HEK293 (cell line): ENCODE measurements around the gene SLC17A1.

Experiments used
- CTCF ChIA-PET: fragments of 350-600 bp; formaldehyde crosslinking; extraction: SDS; loops from one replicate; lab custom pipeline; 2021; ENCODE audit warnings: antibody characterized with exemption; lab: Yijun Ruan, JAX
- POLR2A ChIA-PET: fragments of 300-600 bp; formaldehyde crosslinking; extraction: SDS; loops from one replicate; lab custom pipeline; 2020; ENCODE audit warnings: antibody characterized with exemption, inconsistent platforms; lab: Yijun Ruan, JAX
- H3K27ac ChIP-seq: fragments of 200-500 bp; sonication (Bioruptor generic); 2 replicates; pipeline ENCODE4 v1.5.1; 2014; ENCODE audit warnings: low read depth, low read length, control low read depth, inconsistent platforms; ENCODE audit errors: extremely low read depth
- H3K36me3 ChIP-seq, 2 experiments: fragments of 200-500 bp in 1 of 2; sonication (Bioruptor generic) in 1 of 2; 1 replicate in 1 of 2; 2 replicates in 1 of 2; pipeline ENCODE4 v1.5.1; 2014 to 2017; ENCODE audit warnings: inconsistent platforms in 2 of 2, low read length in 2 of 2; ENCODE audit not compliant: control insufficient read depth in 2 of 2, insufficient read depth in 1 of 2
- H3K4me1 ChIP-seq: fragments of 200-500 bp; sonication (Bioruptor generic); 2 replicates; pipeline ENCODE4 v1.5.1; 2014; ENCODE audit warnings: mild to moderate bottlenecking, low read length, inconsistent platforms; ENCODE audit not compliant: control insufficient read depth, insufficient read depth
- H3K4me3 ChIP-seq: 2 replicates; pipeline ENCODE4 v1.5.1; 2011; ENCODE audit warnings: low read depth, mild to moderate bottlenecking, control low read depth, low read length, moderate library complexity
- H3K9me3 ChIP-seq: fragments of 200-500 bp; sonication (Bioruptor generic); 2 replicates; pipeline ENCODE4 v1.5.1; 2014; ENCODE audit warnings: low read depth, low read length, inconsistent platforms; ENCODE audit not compliant: control insufficient read depth, insufficient read depth
- FEZF1 ChIP-seq: fragments of 450-650 bp; formaldehyde crosslinking; IDR thresholded peaks from 2 replicates; pipeline ENCODE4 v1.5.1; 2016; ENCODE audit warnings: missing biosample characterization, missing genetic modification characterization
- GLIS1 ChIP-seq: fragments of 450-650 bp; formaldehyde crosslinking; IDR thresholded peaks from 2 replicates; pipeline ENCODE4 v1.5.1; 2016; ENCODE audit warnings: missing biosample characterization, missing genetic modification characterization
- IKZF3 ChIP-seq: fragments of 450-650 bp; IDR thresholded peaks from 2 replicates; pipeline ENCODE4 v1.5.0; 2018; ENCODE audit warnings: missing biosample characterization, mild to moderate bottlenecking, missing genetic modification characterization, moderate library complexity
- KLF8 ChIP-seq: fragments of 450-650 bp; formaldehyde crosslinking; IDR thresholded peaks from 2 replicates; pipeline ENCODE4 v1.5.1; 2016; ENCODE audit warnings: missing biosample characterization, missing genetic modification characterization
- MYNN ChIP-seq: fragments of 450-650 bp; formaldehyde crosslinking; IDR thresholded peaks from 2 replicates; pipeline ENCODE4 v1.5.1; 2016; ENCODE audit warnings: missing biosample characterization, missing genetic modification characterization, borderline replicate concordance
- TRIM28 ChIP-seq: IDR thresholded peaks from 2 replicates; pipeline ENCODE4 v1.6.1; 2011; ENCODE audit warnings: low read length, control low read depth, borderline replicate concordance
- ZNF133 ChIP-seq: fragments of 450-650 bp; formaldehyde crosslinking; IDR thresholded peaks from 2 replicates; pipeline ENCODE4 v1.5.1; 2016; ENCODE audit warnings: missing biosample characterization, missing genetic modification characterization
- ZNF223 ChIP-seq: fragments of 450-650 bp; formaldehyde crosslinking; IDR thresholded peaks from 2 replicates; pipeline ENCODE4 v1.5.1; 2016; ENCODE audit warnings: missing biosample characterization, missing genetic modification characterization
- ZNF239 ChIP-seq: fragments of 450-650 bp; formaldehyde crosslinking; IDR thresholded peaks from 2 replicates; pipeline ENCODE4 v1.5.1; 2016; ENCODE audit warnings: missing biosample characterization, missing genetic modification characterization
- ZNF24 ChIP-seq: fragments of 450-650 bp; formaldehyde crosslinking; IDR thresholded peaks from 2 replicates; pipeline ENCODE4 v1.5.1; 2016; ENCODE audit warnings: missing biosample characterization, missing genetic modification characterization
- ZNF292 ChIP-seq: fragments of 450-650 bp; formaldehyde crosslinking; IDR thresholded peaks from 2 replicates; pipeline ENCODE4 v1.5.1; 2016; ENCODE audit warnings: low read depth, missing biosample characterization, missing genetic modification characterization, borderline replicate concordance
- ZNF335 ChIP-seq: fragments of 450-650 bp; formaldehyde crosslinking; conservative IDR thresholded peaks from 2 replicates; pipeline ENCODE4 v1.5.1; 2016; ENCODE audit warnings: missing biosample characterization, missing genetic modification characterization
- ZNF350 ChIP-seq: fragments of 450-650 bp; formaldehyde crosslinking; IDR thresholded peaks from 2 replicates; pipeline ENCODE4 v1.5.0; 2017; ENCODE audit warnings: missing biosample characterization, mild to moderate bottlenecking, missing genetic modification characterization
- ZNF416 ChIP-seq: fragments of 450-650 bp; formaldehyde crosslinking; IDR thresholded peaks from 2 replicates; pipeline ENCODE4 v1.5.1; 2016; ENCODE audit warnings: missing biosample characterization, missing genetic modification characterization
- ZNF48 ChIP-seq: fragments of 450-650 bp; formaldehyde crosslinking; IDR thresholded peaks from 2 replicates; pipeline ENCODE4 v1.5.1; 2016; ENCODE audit warnings: missing biosample characterization, missing genetic modification characterization
- ZNF629 ChIP-seq: fragments of 450-650 bp; formaldehyde crosslinking; IDR thresholded peaks from 2 replicates; pipeline ENCODE4 v1.5.1; 2017; ENCODE audit warnings: missing biosample characterization, missing genetic modification characterization
- ZNF660 ChIP-seq: fragments of 450-650 bp; IDR thresholded peaks from 2 replicates; pipeline ENCODE4 v1.5.1; 2018; ENCODE audit warnings: missing biosample characterization, mild to moderate bottlenecking, missing genetic modification characterization
- ZNF837 ChIP-seq: fragments of 450-650 bp; formaldehyde crosslinking; IDR thresholded peaks from 2 replicates; pipeline ENCODE4 v1.5.1; 2016; ENCODE audit warnings: missing biosample characterization, missing genetic modification characterization
- TF ChIP-seq, protein P1 (sequence below): fragments of 450-650 bp; formaldehyde crosslinking; IDR thresholded peaks from 2 replicates; pipeline ENCODE4 v1.5.1; 2016; ENCODE audit warnings: missing biosample characterization, missing genetic modification characterization
- TF ChIP-seq, protein P2 (sequence below): fragments of 450-650 bp; formaldehyde crosslinking; IDR thresholded peaks from 2 replicates; pipeline ENCODE4 v1.5.1; 2017; ENCODE audit warnings: missing biosample characterization, missing genetic modification characterization
- TF ChIP-seq, protein P3 (sequence below): fragments of 450-650 bp; formaldehyde crosslinking; IDR thresholded peaks from 2 replicates; pipeline ENCODE4 v1.5.1; 2017; ENCODE audit warnings: missing biosample characterization, missing genetic modification characterization

Gene SLC17A1, protein sequence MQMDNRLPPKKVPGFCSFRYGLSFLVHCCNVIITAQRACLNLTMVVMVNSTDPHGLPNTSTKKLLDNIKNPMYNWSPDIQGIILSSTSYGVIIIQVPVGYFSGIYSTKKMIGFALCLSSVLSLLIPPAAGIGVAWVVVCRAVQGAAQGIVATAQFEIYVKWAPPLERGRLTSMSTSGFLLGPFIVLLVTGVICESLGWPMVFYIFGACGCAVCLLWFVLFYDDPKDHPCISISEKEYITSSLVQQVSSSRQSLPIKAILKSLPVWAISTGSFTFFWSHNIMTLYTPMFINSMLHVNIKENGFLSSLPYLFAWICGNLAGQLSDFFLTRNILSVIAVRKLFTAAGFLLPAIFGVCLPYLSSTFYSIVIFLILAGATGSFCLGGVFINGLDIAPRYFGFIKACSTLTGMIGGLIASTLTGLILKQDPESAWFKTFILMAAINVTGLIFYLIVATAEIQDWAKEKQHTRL

DNA sequence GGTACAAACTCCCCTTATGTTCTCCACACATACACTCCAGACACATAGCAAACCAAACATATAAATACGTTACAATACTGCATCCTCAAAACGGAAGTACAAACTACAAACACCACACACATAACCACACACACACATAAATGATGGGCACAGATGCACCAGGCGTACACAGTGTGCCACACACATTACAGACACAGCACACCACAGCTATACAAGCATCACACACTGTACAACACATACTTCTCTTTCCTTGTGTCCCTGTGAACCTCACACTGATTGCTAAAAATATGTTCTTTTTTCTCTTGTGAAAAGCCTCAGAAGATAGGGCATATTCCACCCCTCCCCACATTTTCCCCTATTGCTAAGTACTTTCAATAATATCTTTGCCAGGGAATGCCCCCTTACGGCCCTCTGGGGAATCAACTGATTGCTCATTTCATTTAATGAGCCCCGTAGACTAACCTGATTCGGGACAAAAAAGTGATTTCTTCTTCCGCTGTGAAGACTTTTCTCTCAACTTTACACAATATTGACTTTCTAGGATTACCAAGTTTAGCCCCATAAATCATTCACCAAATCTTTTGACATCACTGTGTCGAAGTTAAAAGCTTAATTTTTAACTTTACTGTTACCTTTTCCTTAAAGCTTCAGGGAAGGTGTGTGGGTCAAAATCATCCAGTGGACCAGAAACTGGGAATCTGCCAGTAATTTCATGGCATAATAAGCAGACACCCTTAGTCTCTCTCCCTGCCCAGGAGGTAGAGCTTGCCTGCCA lies at the start of gene SLC17A1:
TSS of gene SLC17A1 (minus strand) at position 521 of the 775 bp plus-strand sequence. CDS start 1,495 bp downstream, outside the sequence.
- POLR2A ChIA-PET = no interaction called here
- TF ChIP-seq ZNF24 (tag by site-specific recombination) (no peak), ZNF629 (tag by site-specific recombination) (no peak), GLIS1 (peak; percentile 50; the same call in 1 of the 2 replicates), ZNF335 (peak; percentile 36; the same call in 1 of the 2 replicates), ZNF660 (tag by site-specific recombination) (peak; percentile 56; the same call in 1 of the 2 replicates), ZNF223 (tag by site-specific recombination) (no peak), TRIM28 (no peak), ZNF239 (no peak), IKZF3 (tag by site-specific recombination) (no peak), KLF8 (no peak), ZNF292 (tag by site-specific recombination) (no peak), ZNF416 (tag by site-specific recombination) (no peak), ZNF48 (tag by site-specific recombination) (no peak), MYNN (tag by site-specific recombination) (no peak), FEZF1 (tag by site-specific recombination) (peak; percentile 41; the same call in 1 of the 2 replicates), ZNF350 (tag by site-specific recombination) (no peak), ZNF133 (tag by site-specific recombination) (no peak), ZNF837 (tag by site-specific recombination) (no peak)
- TF ChIP-seq, protein P1, sequence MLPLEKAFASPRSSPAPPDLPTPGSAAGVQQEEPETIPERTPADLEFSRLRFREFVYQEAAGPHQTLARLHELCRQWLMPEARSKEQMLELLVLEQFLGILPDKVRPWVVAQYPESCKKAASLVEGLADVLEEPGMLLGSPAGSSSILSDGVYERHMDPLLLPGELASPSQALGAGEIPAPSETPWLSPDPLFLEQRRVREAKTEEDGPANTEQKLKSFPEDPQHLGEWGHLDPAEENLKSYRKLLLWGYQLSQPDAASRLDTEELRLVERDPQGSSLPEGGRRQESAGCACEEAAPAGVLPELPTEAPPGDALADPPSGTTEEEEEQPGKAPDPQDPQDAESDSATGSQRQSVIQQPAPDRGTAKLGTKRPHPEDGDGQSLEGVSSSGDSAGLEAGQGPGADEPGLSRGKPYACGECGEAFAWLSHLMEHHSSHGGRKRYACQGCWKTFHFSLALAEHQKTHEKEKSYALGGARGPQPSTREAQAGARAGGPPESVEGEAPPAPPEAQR = no peak
- TF ChIP-seq, protein P2, sequence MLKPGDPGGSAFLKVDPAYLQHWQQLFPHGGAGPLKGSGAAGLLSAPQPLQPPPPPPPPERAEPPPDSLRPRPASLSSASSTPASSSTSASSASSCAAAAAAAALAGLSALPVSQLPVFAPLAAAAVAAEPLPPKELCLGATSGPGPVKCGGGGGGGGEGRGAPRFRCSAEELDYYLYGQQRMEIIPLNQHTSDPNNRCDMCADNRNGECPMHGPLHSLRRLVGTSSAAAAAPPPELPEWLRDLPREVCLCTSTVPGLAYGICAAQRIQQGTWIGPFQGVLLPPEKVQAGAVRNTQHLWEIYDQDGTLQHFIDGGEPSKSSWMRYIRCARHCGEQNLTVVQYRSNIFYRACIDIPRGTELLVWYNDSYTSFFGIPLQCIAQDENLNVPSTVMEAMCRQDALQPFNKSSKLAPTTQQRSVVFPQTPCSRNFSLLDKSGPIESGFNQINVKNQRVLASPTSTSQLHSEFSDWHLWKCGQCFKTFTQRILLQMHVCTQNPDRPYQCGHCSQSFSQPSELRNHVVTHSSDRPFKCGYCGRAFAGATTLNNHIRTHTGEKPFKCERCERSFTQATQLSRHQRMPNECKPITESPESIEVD (tag by site-specific recombination) = peak; percentile 67
- TF ChIP-seq, protein P3, sequence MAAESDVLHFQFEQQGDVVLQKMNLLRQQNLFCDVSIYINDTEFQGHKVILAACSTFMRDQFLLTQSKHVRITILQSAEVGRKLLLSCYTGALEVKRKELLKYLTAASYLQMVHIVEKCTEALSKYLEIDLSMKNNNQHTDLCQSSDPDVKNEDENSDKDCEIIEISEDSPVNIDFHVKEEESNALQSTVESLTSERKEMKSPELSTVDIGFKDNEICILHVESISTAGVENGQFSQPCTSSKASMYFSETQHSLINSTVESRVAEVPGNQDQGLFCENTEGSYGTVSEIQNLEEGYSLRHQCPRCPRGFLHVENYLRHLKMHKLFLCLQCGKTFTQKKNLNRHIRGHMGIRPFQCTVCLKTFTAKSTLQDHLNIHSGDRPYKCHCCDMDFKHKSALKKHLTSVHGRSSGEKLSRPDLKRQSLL (tag by site-specific recombination) = no peak
- TF ChIP-seq, all 188 proteins: peak for 5
- Histone ChIP-seq H3K4me3 (no peak within 1 kb of the TSS), H3K4me1 (0 out of 2 replicates have a peak, but pooled peaks cover 9% of the 10 kb centered on the region), H3K27ac (no peak within 1 kb of the TSS), H3K36me3 (no peaks in the 10 kb centered on the region), H3K9me3 (no peaks in the 10 kb centered on the region)
- CTCF ChIA-PET = interaction anchor here (1.2 kb wide), 1 partner anchor 43 kb away, joined by 3 read pairs; no protein-coding TSS in a partner anchor
